ENCODE results near the gene AATF.

The AATF gene

GRCh38 chr17:36977568-36977967 is 28.8 kb downstream of the AATF start:
- in situ Hi-C loops (cut with HindIII; ENCODE audit: low sequenced_read_pairs): no loop called here

- in situ Hi-C loops (cut with HindIII; ENCODE audit: low sequenced_read_pairs): no loop called here
Observed at GRCh38 chr17:36978810-36979564, 30.2 kb downstream of the AATF start.

GRCh38 chr17:36979565-36979941 is 30.8 kb downstream of the AATF start:
- in situ Hi-C loops (cut with HindIII; ENCODE audit: low sequenced_read_pairs): no loop called here

- in situ Hi-C loops (cut with HindIII; ENCODE audit: low sequenced_read_pairs): no loop called here
Observed at GRCh38 chr17:36980280-36980761, 31.6 kb downstream of the AATF start.

GRCh38 chr17:36983618-36984017 is 34.9 kb downstream of the AATF start:
- in situ Hi-C loops (cut with HindIII; ENCODE audit: low sequenced_read_pairs): no loop called here

- in situ Hi-C loops (cut with HindIII; ENCODE audit: low sequenced_read_pairs): no loop called here
Observed at GRCh38 chr17:36989173-36989572, 40.4 kb downstream of the AATF start.

GRCh38 chr17:36992701-36993100 is 43.9 kb downstream of the AATF start:
- in situ Hi-C loops (cut with HindIII; ENCODE audit: low sequenced_read_pairs): no loop called here

- in situ Hi-C loops (cut with HindIII; ENCODE audit: low sequenced_read_pairs): no loop called here
Observed at GRCh38 chr17:36993227-36993626, 44.5 kb downstream of the AATF start.

- in situ Hi-C loops (cut with HindIII; ENCODE audit: low sequenced_read_pairs): no loop called here
Observed at GRCh38 chr17:36994438-36994837, 45.7 kb downstream of the AATF start.

- in situ Hi-C loops (cut with HindIII; ENCODE audit: low sequenced_read_pairs): no loop called here
Observed at GRCh38 chr17:36999471-36999870, 50.7 kb downstream of the AATF start.

- in situ Hi-C loops (cut with HindIII; ENCODE audit: low sequenced_read_pairs): no loop called here
Observed at GRCh38 chr17:37016780-37017179, 68.0 kb downstream of the AATF start.

GRCh38 chr17:37017404-37017803 is 68.7 kb downstream of the AATF start:
- in situ Hi-C loops (cut with HindIII; ENCODE audit: low sequenced_read_pairs): no loop called here

- in situ Hi-C loops (cut with HindIII; ENCODE audit: low sequenced_read_pairs): no loop called here
Observed at GRCh38 chr17:37019117-37019740, 70.5 kb downstream of the AATF start.

GRCh38 chr17:37019741-37020129 is 71.0 kb downstream of the AATF start:
- in situ Hi-C loops (cut with HindIII; ENCODE audit: low sequenced_read_pairs): no loop called here

- in situ Hi-C loops (cut with HindIII; ENCODE audit: low sequenced_read_pairs): no loop called here
Observed at GRCh38 chr17:37024181-37024637, 75.5 kb downstream of the AATF start.

- in situ Hi-C loops (cut with HindIII; ENCODE audit: low sequenced_read_pairs): no loop called here
Observed at GRCh38 chr17:37025238-37025637, 76.5 kb downstream of the AATF start.

GRCh38 chr17:37025847-37026530 is 77.2 kb downstream of the AATF start:
- in situ Hi-C loops (cut with HindIII; ENCODE audit: low sequenced_read_pairs): no loop called here

GRCh38 chr17:37026531-37026869 is 77.7 kb downstream of the AATF start:
- in situ Hi-C loops (cut with HindIII; ENCODE audit: low sequenced_read_pairs): no loop called here

GRCh38 chr17:37028040-37028439 is 79.3 kb downstream of the AATF start:
- in situ Hi-C loops (cut with HindIII; ENCODE audit: low sequenced_read_pairs): no loop called here

GRCh38 chr17:37031493-37032083 is 82.8 kb downstream of the AATF start:
- in situ Hi-C loops (cut with HindIII; ENCODE audit: low sequenced_read_pairs): no loop called here

- in situ Hi-C loops (cut with HindIII; ENCODE audit: low sequenced_read_pairs): no loop called here
Observed at GRCh38 chr17:37037590-37038155, 88.9 kb downstream of the AATF start.

Data from endothelial cell of hepatic sinusoid (primary cell).